ENCODE results near the gene TOR2A. TPM values are rescaled to one million over a fixed set of nuclear protein-coding genes. Genes with fewer than 3 reads are reported as not detected.

The TOR2A gene
- total and polyA plus RNA-seq, 9 of the 15 experiments (the other 6 are each of a cell fraction or from before 2014, with no cell fraction given) = 0.80 to 25.9 (median 11.1) TPM

DNA sequence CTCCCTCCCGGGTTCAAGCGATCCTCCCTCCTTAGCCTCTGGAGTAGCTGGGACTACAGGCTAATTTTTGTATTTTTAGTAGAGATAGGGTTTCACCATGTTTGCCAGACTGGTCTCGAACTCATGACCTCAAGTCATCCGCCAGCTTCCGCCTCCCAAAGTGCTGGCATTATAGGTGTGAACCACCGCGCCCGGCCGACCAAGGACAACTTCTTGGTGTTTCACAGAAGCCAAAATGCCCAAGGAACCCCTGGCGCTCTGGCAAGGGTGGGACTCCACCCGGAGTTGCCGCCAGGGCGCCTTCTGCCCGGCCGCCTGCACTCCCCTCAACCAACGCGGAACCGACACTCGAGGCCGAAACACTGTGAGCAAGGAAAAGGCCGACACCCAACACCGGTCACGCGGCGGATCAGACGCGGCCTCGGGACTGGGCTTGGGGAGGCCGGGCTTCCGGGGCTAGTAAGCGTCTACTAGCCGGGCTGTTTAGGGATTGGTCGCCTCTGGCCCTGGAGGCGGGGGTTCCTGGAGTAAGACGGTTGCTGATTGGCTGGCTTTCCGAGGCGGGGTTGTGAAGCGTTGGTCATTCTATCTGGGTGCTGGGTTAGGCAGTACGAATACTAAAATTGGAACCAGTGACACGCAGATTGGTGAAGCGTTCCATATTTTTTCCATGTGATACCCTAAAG lies 36.0 kb downstream of the TOR2A start:
- FAIRE-seq = peak; percentile 95
- peaks cover 25 to 26% of the 10 kb centered on the region in 2 experiments for H3K4me1 ChIP-seq (replicated peaks in 1 of 2; ENCODE audit: control insufficient read depth in 2 of 2, insufficient read depth in 2 of 2, low read length in 2 of 2)
- ChIA-PET POLR2A (interaction anchor here (0.6 to 0.8 kb wide), 3 partner anchors 35 to 1297 kb away, joined by 3 to 5 read pairs (median 3); no protein-coding TSS in a partner anchor), CTCF (ENCODE audit: low intra/inter-chr PET ratio) (no interaction called here)
- ATAC-seq = peak; percentile 99
- no peaks in the 10 kb centered on the region for H3K9me3 ChIP-seq (replicated peaks; ENCODE audit: control insufficient read depth, insufficient read depth, low read depth, low read length)
- H4K20me1 ChIP-seq (replicated peaks; ENCODE audit: control insufficient read depth, insufficient read depth, low read length) = no peaks in the 10 kb centered on the region
- BruUV-seq (replicated peaks) = TSS peak; percentile 88
- DNase-seq (ENCODE audit: extremely low read depth in 1 of 4, low spot score in 3 of 4) = peak; percentile 98 to 100 (median 100)
- intact Hi-C loops (cut with micrococcal nuclease) = no loop called here
- peak overlapping the region; percentile 60 to 91 for H3K9ac ChIP-seq (ENCODE audit: insufficient read depth in 1 of 2, low read depth in 2 of 2, low read length in 2 of 2)
- H3K27ac ChIP-seq (ENCODE audit: extremely low read depth, low read depth, low read length) = peak overlapping the region; percentile 84
- no peaks in the 10 kb centered on the region for H3K79me2 ChIP-seq (ENCODE audit: control insufficient read depth, insufficient read depth, low read length)
- WGBS (ENCODE audit: insufficient coverage, low coverage, missing lambda C conversion rate) = 15% methylated on average over 41 of the region's 41 CpGs
- no peaks in the 10 kb centered on the region for H3K27me3 ChIP-seq (ENCODE audit: control insufficient read depth in 2 of 2, insufficient read depth in 2 of 2, low read length in 2 of 2)
- H3K4me2 ChIP-seq (ENCODE audit: insufficient read depth, low read length) = peak overlapping the region; percentile 59
- H2AFZ ChIP-seq (ENCODE audit: low read depth, low read length) = peak overlapping the region; percentile 87
- in situ Hi-C loops (cut with MboI) = no loop called here
- H3K9me1 ChIP-seq (ENCODE audit: control insufficient read depth, insufficient read depth, low read length) = no peaks in the 10 kb centered on the region
- no peaks in the 10 kb centered on the region for H3K36me3 ChIP-seq (ENCODE audit: control insufficient read depth, insufficient read depth, low read length)
- H3K4me3 ChIP-seq = peak overlapping the region; percentile 11; the same call in 1 of the 2 replicates
- TF ChIP-seq ZNF830 (CRISPR knock-in tag; IDR thresholded peaks at IDR 0.05) = peak; percentile 83; the same call in 1 of the 2 replicates
- TF ChIP-seq NFRKB (IDR thresholded peaks at IDR 0.05; ENCODE audit: low read depth) = peak; percentile 85; the same call in 1 of the 2 replicates
- TF ChIP-seq, protein P1, sequence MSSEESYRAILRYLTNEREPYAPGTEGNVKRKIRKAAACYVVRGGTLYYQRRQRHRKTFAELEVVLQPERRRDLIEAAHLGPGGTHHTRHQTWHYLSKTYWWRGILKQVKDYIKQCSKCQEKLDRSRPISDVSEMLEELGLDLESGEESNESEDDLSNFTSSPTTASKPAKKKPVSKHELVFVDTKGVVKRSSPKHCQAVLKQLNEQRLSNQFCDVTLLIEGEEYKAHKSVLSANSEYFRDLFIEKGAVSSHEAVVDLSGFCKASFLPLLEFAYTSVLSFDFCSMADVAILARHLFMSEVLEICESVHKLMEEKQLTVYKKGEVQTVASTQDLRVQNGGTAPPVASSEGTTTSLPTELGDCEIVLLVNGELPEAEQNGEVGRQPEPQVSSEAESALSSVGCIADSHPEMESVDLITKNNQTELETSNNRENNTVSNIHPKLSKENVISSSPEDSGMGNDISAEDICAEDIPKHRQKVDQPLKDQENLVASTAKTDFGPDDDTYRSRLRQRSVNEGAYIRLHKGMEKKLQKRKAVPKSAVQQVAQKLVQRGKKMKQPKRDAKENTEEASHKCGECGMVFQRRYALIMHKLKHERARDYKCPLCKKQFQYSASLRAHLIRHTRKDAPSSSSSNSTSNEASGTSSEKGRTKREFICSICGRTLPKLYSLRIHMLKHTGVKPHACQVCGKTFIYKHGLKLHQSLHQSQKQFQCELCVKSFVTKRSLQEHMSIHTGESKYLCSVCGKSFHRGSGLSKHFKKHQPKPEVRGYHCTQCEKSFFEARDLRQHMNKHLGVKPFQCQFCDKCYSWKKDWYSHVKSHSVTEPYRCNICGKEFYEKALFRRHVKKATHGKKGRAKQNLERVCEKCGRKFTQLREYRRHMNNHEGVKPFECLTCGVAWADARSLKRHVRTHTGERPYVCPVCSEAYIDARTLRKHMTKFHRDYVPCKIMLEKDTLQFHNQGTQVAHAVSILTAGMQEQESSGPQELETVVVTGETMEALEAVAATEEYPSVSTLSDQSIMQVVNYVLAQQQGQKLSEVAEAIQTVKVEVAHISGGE (CRISPR knock-in tag; IDR thresholded peaks at IDR 0.05) = peak in 1 of 3 experiments; percentile 76; a peak in 2 of 6 replicates
- peak; percentile 91 for TF ChIP-seq BHLHE40 (IDR thresholded peaks at IDR 0.05; ENCODE audit: low read length)
- TF ChIP-seq ELF4 (CRISPR knock-in tag; IDR thresholded peaks at IDR 0.05) = peak; percentile 84; the same call in 1 of the 2 replicates
- peak; percentile 77; the same call in 1 of the 2 replicates for TF ChIP-seq PHF8 (IDR thresholded peaks at IDR 0.05; ENCODE audit: borderline replicate concordance, low read length)
- no peak for TF ChIP-seq STAG1 (CRISPR knock-in tag; IDR thresholded peaks at IDR 0.05; ENCODE audit: borderline replicate concordance)
- TF ChIP-seq SMAD4 (CRISPR knock-in tag; conservative IDR thresholded peaks at IDR 0.05) = peak; percentile 94
- peak; percentile 85; the same call in 1 of the 2 replicates for TF ChIP-seq MTA3 (IDR thresholded peaks at IDR 0.05; ENCODE audit: borderline replicate concordance)
